NCI-H1105 (cell line): ENCODE results near the gene MT4.
"Not testable (repeated sequence)": the region's sequence is repeated elsewhere in the genome, so short reads cannot be mapped to it uniquely, and the experiment has no call there.

Experiments used
- DNase-seq: peaks from one replicate; lab custom pipeline; 2025; lab: John Stamatoyannopoulos, UW

Gene MT4

DNA sequence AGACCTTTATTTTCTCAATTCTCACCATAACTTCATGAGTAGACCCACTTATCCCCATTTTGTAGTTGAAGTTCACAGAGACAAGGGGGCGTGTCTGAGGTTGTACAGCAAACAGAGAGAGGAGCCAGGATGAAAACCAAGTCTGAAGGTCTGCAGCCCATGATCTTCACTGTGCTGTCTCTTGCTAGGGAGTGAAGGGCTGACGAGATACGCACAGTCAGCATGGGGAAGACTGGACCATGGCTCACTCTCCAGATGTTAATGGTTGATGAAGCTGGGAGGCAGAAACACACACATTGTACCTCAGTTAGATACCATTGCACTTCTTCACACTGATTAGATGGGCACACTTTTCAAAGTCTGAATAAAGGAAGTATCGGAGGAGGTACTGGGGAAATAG is 5.8 kb upstream of the MT4 start:
- no peak for DNase-seq

DNA sequence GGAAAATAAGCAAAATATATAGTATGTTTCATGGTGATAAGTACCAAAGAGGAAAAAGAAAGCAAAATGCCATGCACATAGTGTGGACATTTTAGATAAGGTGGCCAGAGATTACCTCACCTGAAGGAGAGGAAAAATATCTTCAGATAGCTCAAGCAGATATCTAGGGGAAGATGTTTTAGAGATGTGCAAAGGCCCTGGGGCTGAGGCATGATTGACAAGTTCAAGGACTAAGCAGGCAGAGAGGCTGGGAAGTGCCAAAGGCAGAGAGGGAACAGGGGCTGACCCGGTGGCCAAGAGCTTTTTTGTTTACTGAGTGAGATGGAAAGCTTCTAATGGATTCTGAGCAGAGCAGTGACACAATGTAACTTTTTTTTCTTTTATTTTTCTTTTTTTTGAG is 4.4 kb upstream of the MT4 start:
- no peak for DNase-seq

DNA sequence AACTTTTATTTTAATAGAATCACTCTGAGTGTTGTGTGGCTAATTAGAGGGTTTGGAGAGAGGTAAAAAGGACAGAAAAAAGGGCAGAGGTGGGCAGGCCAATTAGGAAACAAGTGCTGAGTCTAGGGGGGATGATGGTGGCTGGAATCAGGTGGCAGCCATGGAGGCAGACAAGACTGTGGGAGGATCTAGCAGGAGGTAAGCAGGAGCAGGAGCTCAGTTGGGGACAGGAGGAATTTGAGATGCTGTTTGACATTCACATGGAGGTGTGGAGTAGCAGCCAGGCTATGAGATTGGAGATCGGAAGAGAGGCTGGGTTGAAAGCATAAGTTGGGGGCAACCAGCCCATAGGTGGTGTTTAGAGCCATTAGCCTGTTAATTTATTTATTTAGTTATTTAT is 3.7 kb upstream of the MT4 start:
- no peak for DNase-seq

DNA sequence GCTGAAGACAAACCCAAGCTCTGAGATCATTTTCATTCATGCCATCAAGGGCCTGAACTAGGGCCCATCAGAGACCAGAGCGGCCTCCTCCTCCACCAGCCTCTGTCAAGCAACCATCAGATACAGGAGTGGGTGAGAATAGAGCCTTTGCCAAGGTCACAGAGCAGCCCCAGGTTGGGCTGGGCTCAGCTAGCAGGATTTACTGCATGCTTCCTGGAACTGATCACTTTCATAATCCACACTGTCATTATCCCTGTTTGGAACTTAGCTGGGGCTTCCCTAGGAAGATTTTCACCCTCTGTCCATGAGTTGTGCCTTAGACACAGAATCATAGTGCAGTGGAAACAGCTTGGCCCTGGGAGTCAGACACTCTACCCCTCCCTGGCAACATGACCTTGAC is 5.1 kb downstream of the MT4 start:
- no peak for DNase-seq

DNA sequence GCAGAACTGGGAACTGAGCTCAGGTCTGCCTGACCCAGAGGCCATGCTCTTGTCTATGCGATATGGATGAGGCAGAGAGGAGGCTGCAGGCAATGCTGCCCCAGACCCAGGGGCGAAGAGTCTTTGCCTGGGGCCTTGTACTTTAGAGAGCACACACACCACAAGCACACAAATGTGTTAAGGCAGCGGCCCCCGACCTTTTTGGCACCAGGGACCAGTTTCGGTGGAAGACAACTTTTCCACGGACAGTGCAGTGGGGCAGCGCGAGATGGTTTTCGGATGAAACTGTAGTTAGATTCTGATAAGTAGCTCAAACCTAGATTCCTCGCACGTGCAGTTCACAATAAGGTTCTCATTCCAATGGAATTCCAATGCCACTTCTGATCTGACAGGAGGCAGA is 6.7 kb downstream of the MT4 start:
- no peak for DNase-seq

DNA sequence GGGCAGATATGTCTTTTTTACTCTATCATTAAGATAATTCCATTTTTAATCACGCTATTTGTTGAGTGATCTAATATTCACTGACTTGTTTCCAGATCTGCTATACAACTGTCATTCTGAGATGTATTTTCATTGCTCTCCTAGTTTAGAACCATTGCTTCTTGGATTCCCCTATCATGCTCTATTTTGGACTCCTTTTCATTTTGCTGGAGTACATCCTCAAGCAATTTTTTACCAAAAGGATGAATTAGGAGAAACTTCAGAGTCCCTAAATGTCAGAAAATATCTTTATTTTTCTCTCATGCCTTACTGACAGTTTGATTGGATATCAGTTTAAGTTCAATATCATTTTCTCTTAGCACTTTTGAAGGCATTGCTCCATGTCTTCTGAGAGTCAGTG is 9.8 kb downstream of the MT4 start:
- DNase-seq: no peak

DNA sequence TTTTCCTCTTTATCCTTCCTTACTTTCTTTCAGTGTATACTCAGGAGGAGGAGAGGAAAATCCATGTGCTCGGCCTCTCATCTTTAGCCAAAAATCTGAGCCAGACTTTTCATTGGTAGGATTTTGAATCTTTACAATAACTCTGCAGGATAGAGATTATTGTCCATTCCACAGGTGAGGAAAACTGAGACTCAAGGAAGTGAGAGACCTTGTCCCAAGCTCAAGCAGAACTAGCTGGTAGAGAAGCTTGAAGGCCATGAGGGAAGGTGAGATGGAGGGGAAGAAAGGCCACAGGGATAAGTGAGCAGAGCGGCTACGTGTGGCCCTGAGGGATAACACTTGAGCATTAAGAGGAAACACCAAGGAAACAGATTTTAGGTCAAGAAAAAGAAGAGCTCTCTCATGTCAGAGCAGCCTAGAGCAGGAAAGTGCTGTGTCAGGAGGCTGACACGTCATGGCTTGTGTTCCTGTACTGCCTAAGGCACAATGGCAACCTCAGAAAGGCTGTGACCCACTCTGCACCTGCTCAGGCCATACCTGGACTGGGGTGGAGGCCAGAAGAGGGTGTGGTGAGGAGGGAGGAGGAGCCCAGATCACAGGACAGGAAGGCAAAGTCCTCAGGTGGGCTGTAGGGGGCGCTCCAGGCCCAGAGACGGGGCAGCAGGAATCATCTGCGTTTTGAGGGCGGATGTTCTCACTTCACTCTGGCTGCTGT is 11.9 kb downstream of the MT4 start:
- peak; percentile 48 for DNase-seq

DNA sequence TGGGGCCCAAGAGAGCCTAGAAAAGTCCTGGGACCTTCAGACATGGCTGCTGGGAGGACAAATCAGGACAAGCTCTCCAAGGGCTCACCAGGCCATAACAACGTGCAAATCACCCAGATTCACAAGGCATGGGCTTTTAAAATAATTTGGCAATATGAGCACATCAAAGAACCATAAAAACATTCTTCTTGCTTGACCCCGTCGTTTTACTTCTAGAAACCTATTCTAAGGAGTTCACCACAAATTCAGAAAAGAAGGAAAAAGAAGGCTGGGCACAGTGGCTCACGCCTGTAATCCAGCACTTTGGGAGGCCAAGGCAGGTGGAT is 12.4 kb downstream of the MT4 start:
- no peak for DNase-seq

DNA sequence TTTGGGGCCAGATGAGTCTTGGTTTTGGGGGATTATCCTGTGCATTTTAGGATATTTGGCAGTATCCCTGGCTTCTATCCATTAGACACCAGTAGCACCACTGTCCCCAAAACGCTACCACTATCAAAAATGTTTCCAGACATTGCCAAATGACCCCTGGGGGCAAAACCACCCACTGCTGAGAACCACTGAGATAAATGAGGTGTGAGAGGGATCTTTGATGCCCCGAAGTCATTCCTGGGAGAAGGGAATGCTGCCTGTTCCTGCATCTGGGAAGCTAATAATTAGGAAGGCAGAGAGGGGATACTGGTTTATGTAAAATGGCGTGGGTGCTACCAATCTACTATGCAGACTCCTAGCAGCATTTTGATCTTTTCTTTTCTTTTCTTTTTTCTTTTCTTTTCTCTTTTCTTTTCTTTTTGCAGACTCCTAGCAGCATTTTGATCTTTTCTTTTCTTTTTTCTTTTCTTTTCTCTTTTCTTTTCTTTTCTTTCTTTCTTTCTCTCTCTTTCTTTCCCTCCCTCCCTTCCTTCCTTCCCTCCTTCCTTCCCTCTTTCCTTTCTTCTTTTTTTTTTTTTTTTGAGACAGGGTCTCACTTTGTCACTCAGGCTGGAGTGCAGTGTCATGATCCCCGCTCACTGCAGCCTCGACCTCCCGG is 15.6 kb downstream of the MT4 start:
- no peak for DNase-seq

DNA sequence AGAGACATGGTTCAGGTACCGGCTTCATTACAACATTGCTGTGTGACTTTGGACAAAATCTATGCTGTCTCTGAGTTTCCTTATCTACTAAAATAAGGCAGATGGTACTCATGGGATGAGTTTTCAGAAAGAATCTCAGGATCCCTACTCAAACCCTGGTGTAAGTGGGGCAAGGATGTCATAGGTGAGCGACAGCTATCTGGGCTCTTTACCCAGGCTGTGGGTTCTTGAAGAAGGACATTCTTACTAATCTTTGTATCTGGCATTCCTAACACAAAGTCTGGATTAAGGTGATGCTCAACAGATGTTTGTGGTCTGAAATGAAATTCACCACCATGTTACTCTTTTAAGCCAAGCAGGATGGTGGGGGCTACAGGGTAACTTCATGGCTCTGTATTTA is 18.0 kb downstream of the MT4 start:
- not testable (repeated sequence) for DNase-seq

DNA sequence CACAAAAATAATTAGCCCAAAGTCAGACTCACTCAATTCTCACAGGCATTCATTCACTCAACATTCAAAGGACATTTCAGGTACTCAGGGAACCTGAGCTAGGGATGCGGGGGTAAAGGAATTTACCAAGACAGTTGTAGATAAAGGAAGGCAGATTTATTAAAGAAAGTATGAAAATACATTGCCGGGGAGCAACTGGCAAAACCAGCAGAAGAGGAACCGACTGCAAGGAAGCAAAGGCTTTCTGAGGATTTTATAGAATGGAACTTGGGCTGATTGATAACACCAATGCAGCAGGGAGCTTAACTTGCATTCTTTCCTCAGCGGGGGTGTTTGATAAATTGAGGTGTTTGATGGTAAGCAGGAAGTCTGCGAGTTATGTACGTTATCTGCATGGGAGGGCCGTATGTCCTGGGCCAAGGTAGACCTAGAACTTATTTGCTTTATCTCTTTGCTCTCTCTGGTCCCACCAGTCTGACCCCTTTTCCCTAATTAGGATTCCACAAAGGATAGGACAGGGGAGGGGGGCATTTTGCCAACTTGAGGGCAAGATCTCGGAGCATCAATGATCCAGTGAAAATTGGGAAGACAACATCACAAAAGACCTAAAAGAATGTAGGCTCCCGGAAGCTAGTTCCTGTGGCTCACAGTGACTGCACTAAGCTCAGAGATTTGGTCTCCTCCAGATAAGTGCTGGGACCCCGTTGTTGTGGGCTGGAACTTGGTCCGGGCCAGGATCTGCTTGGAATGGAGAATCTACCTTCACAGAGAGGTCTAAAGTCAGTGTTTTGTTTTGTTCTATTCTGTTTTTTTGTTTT is 18.7 kb downstream of the MT4 start:
- DNase-seq: no peak

DNA sequence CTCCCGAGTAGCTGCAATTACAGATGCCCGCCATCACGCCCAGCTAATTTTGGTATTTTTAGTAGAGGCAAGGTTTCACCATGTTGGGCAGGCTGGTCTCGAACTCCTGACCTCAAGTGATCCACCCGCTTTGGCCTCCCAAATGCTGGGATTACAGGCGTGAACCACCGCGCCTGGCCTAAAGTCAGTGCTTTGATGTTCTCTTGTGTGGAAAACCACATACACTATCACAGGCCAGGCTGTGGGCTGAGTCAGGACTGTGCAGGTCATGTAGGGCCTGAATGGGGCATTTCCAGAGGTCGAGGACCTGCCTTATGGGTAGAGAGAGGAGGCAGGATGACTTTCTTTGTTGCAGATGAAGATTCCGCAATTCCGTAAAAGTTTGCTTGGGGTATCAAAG is 19.4 kb downstream of the MT4 start:
- DNase-seq: no peak

DNA sequence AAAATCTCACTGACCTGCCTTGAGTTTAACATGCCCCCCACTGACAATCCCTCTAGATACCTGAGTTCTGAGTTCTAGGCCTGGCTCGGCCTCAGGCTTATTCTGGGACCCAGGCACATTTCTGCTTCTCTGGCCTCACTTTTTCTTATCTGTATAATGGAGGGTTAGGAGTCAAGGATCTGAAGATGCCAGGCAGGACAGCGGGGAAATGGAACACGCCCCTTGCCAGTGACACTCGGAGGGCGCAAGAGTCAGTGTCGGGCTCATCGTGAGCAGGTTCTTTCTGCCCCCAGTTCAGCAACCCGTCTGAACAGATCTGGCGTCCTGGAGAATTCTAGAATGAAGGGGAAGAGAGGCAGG is 23.9 kb downstream of the MT4 start:
- DNase-seq: no peak

DNA sequence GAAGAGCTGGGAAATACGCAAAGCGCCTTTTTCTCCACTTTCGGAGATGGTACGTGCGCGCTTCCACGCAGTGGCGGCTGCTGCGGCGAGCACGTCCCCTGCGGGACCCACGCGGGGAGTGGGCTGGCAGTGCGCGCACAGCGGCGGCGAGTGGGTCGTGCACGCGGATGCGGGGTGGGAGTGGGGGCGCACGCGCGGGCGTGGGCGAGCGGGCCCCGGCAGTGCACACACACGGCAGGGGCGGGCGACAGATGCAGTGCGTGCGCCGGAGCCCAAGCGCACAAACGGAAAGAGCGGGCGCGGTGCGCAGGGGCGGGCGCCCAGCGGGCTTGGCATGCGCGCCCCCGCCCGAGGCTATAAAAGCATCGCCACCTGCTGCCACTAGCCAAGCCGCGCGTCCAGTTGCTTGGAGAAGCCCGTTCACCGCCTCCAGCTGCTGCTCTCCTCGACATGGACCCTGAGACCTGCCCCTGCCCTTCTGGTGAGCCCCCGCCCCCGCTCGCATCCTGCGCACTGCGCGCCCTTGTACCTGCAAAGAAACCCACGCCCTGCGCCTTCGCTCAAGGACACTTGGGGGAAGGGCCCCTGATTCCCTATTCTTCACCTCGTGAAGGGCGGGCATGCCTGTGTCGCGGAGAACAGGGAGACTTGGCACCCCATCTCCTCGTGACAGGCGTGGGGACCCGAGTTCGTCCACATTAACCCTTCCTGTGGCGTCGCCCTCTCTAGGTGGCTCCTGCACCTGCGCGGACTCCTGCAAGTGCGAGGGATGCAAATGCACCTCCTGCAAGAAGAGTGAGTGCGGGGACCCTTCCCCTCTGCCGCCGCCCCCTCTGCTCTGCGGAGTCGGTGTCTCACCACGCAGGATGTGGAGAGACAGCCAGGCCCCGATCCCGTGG is 24.5 kb downstream of the MT4 start, which contains the start of gene MT3:
MT3 (plus strand) TSS at position 388 of the 899 bp plus-strand sequence; CDS start at position 451, 63 bp downstream.
- peak; percentile 75 for DNase-seq

DNA sequence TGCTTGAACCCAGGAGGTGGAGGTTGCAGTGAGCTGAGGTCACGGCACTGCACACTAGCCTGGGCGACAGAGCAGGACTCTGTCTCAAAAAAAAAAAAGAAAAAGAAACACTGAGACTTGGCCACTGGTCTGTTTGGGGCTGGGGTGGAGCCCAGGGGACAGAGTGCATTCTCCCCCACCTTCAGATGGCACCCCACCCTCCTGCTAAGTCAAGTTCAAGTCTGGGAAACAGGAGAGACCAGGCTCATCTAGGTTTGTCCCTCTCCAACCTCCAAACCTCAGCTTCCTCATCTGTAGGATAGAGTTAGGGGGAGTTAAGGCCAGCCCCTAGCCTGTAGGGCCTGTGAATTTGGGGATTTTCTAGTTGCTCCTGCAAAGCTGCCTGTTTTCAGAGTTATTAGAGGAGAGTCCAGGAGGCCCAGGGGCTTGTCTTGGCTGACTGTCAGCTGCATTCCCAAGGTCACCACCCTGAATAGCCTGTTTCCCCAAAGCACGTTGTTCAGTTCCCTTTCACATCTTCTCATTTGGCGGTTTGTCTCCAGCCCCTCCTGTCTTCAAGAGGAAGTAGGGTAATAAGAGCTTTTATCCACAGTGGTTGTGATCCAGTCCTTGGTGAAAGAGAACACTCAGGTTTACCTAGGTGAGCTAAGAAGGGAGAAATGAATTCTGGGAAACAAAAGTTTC is 26.6 kb downstream of the MT4 start:
- DNase-seq: no peak

DNA sequence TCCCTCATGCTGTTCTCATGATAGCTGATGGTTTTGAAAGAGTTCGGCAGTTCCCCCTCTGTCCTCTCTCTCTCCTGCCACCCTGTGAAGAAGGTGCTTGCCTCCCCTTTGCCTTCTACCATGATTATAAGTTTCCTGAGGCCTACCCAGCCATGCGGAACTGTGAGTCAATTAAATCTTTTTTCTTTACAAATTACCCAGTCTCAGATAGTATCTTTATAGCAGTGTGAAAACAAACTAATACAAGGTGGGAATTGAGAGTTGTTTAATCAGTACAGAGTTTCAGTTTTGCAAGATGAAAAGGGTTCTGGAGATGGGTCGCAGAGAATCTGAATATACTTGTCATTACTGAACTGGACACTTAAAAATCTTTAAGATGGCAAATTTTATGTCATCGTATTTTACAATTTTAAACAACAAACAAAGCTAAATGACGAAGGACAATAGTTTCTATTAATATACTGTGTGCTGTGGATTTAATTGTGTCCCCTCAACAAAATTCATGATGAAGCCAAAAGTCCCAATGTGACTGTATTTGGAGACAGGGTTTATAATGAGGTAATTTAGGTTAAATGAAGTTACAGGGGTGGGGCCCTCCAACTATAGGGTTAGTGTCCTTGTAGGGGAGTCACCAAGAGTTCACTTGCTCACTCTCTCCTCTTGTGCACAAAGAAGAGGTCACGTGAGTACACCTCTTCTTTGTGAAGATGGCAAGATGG is 28.9 kb downstream of the MT4 start:
- DNase-seq: no peak

DNA sequence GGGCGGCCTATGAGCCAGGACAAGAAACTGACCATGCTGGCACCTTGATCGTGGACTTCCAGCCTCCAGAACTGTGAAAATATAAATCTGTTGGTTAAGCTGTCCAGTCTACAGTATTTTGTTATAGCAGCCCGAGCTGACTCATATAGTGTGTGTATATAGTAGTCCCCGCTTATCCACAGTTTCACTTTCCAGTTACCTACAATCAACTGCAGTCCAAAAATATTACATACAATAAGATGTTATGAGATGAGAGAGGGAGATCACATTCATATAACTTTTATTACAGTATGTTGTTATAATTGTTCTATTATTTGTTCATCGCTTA is 29.4 kb downstream of the MT4 start:
- no peak for DNase-seq

DNA sequence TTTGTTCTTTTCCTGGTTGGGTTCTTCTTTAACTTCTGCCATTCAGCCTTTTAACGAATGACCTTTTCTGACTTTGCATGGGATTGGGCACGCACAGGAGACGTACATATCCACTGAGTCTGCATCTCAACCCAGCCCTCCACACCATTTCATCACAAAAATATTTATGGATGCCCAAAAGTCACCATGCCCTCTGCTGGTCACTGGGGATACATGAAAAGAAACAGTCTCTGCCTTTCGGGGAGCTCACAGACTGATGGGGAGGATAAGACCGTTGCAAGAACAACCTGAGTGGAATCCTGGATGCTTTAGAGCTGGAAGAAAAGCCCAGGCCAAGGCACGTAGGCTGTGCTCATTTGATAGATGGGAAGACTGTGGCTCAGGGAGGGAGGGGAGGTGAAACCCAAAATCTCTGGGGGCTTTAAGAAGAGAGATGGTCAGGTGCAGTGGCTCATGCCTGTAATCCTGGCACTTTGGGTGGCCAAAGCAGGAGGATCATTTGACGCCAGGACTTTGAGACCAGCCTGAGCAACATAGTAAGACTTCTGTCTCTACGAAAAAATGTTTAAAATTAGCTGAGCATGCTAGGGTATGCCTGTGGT is 35.6 kb downstream of the MT4 start:
- peak; percentile 25 for DNase-seq

DNA sequence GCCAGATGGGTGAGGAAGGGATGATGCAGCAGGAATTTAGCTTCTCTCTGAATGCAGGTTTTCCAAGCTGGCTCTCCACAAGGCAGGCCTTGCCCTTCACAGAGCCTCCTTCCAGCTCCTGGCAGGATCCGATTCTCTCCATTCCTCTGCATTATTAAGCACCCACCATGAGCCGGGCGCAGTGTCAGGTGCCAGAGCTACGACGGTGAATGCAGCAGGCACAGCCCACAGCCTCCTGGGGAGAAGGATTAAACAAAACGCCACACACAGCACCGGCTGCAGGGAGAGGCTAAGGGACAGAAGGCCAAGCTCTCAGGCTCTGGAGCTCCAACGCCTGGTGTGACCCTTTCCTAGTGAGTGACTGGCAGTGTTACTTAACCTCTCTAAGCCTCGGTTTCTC is 36.5 kb downstream of the MT4 start:
- DNase-seq: no peak

DNA sequence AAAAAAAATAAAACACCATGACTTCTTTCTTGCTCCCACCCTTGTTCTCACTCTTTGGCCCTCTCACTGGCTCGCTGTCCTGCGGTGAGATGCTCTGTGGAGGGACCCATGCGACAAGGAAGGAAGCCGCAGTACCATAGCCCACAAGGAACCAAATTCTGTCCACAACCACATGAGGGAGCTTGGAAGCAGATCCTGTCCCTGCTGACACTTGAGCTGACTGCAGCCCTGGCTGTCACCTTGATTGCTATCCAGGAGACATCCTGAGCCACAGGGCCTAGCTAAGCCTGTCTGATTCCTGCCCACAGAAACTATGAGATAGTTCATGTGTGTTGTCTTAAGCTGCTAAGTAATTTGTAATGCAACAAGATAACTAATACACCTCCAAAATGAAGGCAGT is 38.7 kb downstream of the MT4 start:
- no peak for DNase-seq

DNA sequence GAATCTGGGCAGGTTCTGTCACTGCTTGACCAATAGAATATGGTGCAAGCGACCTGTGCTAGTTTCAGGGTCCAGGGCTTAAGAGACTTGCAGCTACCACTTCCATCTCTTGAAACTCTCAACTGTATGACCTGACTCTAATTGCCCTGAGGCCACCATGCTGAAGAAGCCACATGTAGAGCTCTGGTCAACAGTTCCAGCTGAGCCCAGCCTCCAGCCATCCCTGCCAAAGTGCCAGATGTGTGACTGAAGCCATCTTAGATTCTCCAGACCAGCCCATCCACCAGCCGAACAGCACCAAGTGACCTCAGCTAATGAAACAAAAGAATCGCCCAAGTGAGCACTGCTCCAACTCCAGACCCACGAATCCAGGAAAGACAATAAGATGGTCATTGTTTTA is 40.1 kb downstream of the MT4 start:
- DNase-seq: no peak
